ENCODE measurements around the gene OR1E1.

GRCh38 chr17:3381957-3382356 is 16.3 kb downstream of the OR1E1 start:
- TF ChIP-seq POLR2A (IDR thresholded peaks at IDR 0.05) (no peak), POLR2AphosphoS5 (IDR thresholded peaks at IDR 0.05; ENCODE audit: insufficient read depth in 1 of 2, low read depth in 1 of 2) (no peak)
- TF ChIP-seq, protein P1, sequence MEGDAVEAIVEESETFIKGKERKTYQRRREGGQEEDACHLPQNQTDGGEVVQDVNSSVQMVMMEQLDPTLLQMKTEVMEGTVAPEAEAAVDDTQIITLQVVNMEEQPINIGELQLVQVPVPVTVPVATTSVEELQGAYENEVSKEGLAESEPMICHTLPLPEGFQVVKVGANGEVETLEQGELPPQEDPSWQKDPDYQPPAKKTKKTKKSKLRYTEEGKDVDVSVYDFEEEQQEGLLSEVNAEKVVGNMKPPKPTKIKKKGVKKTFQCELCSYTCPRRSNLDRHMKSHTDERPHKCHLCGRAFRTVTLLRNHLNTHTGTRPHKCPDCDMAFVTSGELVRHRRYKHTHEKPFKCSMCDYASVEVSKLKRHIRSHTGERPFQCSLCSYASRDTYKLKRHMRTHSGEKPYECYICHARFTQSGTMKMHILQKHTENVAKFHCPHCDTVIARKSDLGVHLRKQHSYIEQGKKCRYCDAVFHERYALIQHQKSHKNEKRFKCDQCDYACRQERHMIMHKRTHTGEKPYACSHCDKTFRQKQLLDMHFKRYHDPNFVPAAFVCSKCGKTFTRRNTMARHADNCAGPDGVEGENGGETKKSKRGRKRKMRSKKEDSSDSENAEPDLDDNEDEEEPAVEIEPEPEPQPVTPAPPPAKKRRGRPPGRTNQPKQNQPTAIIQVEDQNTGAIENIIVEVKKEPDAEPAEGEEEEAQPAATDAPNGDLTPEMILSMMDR (IDR thresholded peaks at IDR 0.05) = no peak
